GM12892 (cell line): ENCODE results near the gene CPE. TPM values are rescaled to one million over a fixed set of nuclear protein-coding genes. Genes with fewer than 3 reads are reported as not detected.
"Not testable (repeated sequence)": the region's sequence is repeated elsewhere in the genome, so short reads cannot be mapped to it uniquely, and the experiment has no call there.

Source experiments
- DNase-seq: peaks from one replicate; pipeline ENCODE4 v3.0.0; 2011; ENCODE audit not compliant: insufficient read length
- FAIRE-seq: peaks from 2 replicates; lab custom pipeline; 2011; peaks lifted over from hg19 to GRCh38; lab: Jason Lieb, UNC
- POLR2A ChIP-seq: IDR thresholded peaks from 2 replicates; pipeline ENCODE4 v1.6.1; 2011; ENCODE audit warnings: low read depth, low read length, control low read depth
- POLR2AphosphoS5 ChIP-seq: IDR thresholded peaks from 2 replicates; pipeline ENCODE4 v1.6.1; 2011; ENCODE audit warnings: low read depth, low read length, control low read depth
- TAF1 ChIP-seq: IDR thresholded peaks from 2 replicates; pipeline ENCODE4 v1.6.1; 2011; ENCODE audit warnings: low read depth, mild to moderate bottlenecking, control low read depth, low read length, borderline replicate concordance
- polyA plus RNA-seq: library from polyadenylated mRNA; unstranded; fragments of >200 nt; gene quantifications from one replicate; pipeline ENCODE4 v1.2.1, GENCODE V29; 2012; ENCODE audit warnings: missing spikeins, inconsistent platforms; ENCODE audit not compliant: missing spikeins

Gene CPE
- polyA plus RNA-seq: not detected

- TF ChIP-seq TAF1 (no peak), POLR2A (no peak), POLR2AphosphoS5 (no peak)
- FAIRE-seq: no peak
- DNase-seq: peak; percentile 36
Observed at GRCh38 chr4:165378745-165379677, at the start of gene CPE. Gene CPE, plus strand, starts transcription at chr4:165379008. Its CDS starts 214 bp downstream, at chr4:165379222.

DNA sequence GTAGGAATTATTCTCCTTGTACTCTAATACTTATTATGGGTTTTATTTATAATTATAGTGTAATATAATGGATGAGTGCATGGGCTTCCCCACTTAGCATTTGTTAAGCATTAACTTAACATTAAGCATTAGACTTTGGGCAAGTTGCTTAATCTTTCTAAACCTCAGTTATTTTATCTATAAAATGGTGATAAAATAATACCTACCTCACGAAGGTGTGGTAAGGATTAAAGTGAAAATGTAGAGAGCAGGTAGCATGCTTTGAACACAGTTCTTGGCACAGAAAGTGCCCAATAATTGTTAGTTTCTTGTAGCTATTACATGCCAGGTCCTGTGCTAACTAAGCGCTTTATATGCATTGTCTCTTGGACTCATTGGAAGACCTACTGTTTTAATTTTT, 48.7 kb upstream of the CPE start:
- TF ChIP-seq TAF1 (no peak), POLR2AphosphoS5 (no peak), POLR2A (no peak)
- DNase-seq: no peak
- no peak for FAIRE-seq

DNA sequence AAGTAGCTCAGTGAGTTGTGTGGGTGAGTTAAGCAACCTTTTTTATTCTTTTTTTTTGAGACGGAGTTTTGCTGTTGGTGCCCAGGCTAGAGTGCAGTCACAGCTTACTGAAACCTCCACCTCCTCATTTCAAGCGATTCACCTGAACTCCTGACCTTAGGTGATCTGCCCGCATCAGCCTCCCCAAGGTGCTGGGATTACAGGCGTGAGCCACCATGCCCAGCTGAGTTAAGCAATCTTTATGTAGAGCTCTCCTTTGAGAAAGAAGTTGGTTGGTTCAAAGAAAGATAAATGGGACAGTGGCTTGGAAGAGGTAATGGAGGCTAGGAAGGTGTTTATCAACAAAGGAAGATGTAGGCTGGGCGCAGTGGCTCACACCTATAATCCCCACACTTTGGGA, 48.1 kb upstream of the CPE start:
- TF ChIP-seq POLR2A (no peak), POLR2AphosphoS5 (no peak), TAF1 (no peak)
- DNase-seq: no peak
- FAIRE-seq: no peak

DNA sequence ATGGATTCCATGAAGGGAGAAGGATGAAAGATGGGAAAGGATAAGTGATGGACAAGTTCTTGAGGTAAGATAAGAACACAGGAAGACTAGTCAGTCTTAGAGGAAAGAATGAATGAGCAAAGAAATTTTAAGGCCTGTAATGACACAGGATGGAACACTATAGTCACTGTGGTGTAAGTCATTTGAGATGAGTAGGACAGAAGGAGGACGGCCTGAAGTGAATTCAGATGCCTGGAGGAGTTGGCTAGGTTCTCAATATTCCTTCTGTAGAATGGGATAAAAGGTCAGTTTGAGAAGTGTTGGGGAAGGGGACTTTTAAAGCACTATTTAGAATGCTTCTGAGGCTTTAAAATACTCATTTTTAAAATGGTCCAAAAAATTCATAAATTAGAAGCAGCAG, 47.4 kb upstream of the CPE start:
- no peak for FAIRE-seq
- TF ChIP-seq POLR2A (no peak), POLR2AphosphoS5 (no peak), TAF1 (no peak)
- DNase-seq: no peak

GRCh38 chr4:165331823-165332222, 47.0 kb upstream of the CPE start:
- FAIRE-seq (no peak), DNase-seq (no peak)
- TF ChIP-seq TAF1 (no peak), POLR2A (no peak), POLR2AphosphoS5 (no peak)

- DNase-seq: no peak
- no peak for TF ChIP-seq TAF1
- TF ChIP-seq POLR2AphosphoS5: no peak
- no peak for TF ChIP-seq POLR2A
- peak; percentile 14 for FAIRE-seq
Observed at GRCh38 chr4:165332502-165332901, 46.3 kb upstream of the CPE start.

DNA sequence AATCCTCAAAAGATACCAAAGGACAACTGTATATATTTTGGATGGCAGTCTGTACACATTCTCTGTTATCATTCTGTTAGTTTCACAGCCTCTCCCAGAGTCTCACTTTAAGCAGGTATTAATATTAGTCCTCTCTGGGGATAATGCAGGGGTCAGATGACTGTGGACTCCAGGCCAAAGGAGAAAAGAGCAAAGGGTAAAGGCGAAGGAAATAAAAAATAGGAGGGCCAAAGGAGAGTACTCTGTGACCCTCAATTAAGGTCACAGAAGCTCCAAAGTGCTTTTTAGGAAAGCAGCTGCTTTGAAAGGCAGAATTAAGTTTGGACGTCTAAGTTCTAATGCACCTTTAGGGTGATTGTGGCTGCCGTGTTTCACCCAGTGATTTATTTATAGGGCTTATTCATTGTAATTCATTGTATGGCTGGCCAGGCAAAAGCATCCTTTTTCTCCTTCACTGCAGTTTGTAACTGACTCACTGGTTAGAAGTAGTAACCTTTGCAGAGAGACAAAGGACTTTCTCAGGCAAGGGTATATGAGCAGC, 43.6 kb upstream of the CPE start:
- TF ChIP-seq POLR2AphosphoS5 (no peak), TAF1 (no peak), POLR2A (no peak)
- FAIRE-seq (no peak), DNase-seq (no peak)

- FAIRE-seq (no peak), DNase-seq (no peak)
- TF ChIP-seq POLR2AphosphoS5: no peak
- no peak for TF ChIP-seq TAF1
- TF ChIP-seq POLR2A: no peak
Observed at GRCh38 chr4:165336743-165337142, 42.1 kb upstream of the CPE start.

GRCh38 chr4:165342340-165342739, 36.5 kb upstream of the CPE start:
- FAIRE-seq: not testable (repeated sequence)

GRCh38 chr4:165343353-165344191, 35.2 kb upstream of the CPE start:
- no peak for DNase-seq

More at GRCh38 chr4:165342340-165342739, 36.5 kb upstream of the CPE start:
- DNase-seq: not testable (repeated sequence)

DNA sequence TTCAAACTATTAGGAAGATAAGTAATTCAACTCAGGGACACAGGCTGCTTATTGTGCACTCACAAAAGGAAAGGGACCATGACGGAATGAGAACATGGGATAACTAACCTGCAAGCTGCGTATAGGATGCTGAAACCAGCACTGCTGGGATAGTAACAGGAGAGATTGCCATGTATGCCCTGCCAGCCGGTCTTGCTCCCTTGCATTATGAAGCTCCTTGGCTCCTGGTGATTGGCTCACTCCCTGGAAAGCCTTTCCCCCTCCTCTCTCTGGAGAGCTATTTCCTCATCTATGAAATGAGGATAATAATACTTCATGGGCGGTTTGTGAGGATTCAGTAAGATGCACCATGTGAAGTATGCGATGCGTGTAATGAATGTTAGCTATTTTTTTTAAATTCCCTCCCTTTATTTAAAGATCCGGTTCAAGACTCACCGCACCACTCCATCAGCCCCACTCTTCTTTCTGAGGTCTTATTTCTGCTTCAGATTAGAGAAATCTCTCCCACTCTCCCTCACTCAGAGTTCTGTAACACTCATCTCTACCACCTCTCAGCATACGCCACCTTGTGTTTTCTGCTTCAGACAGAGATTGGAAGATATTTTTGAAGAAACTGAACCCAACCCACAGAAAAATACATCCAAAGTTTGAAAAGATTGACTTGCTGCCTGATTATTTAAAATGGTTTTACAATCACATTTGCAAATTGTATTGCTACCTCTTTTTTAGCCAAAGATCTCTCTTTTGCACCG, 33.0 kb upstream of the CPE start:
- DNase-seq: no peak
- no peak for FAIRE-seq
- no peak for TF ChIP-seq POLR2AphosphoS5
- TF ChIP-seq TAF1: no peak
- no peak for TF ChIP-seq POLR2A

More at GRCh38 chr4:165343353-165344191, 35.2 kb upstream of the CPE start:
- no peak for TF ChIP-seq POLR2AphosphoS5
- no peak for FAIRE-seq
